HG02938 (cell line): ENCODE results near the gene LIPA.
"Not testable (repeated sequence)": the region's sequence is repeated elsewhere in the genome, so short reads cannot be mapped to it uniquely, and the experiment has no call there.

Source experiments
- ATAC-seq: cut with Tn5 transposase; IDR thresholded peaks from one replicate; pipeline ENCODE4 v1.9.1; 2021; ENCODE audit warnings: mild to moderate bottlenecking, moderate library complexity; ENCODE audit not compliant: unreplicated experiment

Gene LIPA

GRCh38 chr10:89251409-89252224, at the start of gene LIPA:
Gene LIPA, minus strand, starts transcription at chr10:89251775. Its CDS starts 4,127 bp downstream, at chr10:89247648.
- peak; percentile 93 for ATAC-seq

- peak; percentile 18 for ATAC-seq
Observed at GRCh38 chr10:89301232-89301631, 49.7 kb upstream of the LIPA start.

- ATAC-seq = no peak
Observed at GRCh38 chr10:89299031-89299430, 47.5 kb upstream of the LIPA start.

GRCh38 chr10:89297791-89298190, 46.2 kb upstream of the LIPA start:
- ATAC-seq = no peak

GRCh38 chr10:89297356-89297755, 45.8 kb upstream of the LIPA start:
- no peak for ATAC-seq

GRCh38 chr10:89296220-89296648, 44.7 kb upstream of the LIPA start:
- no peak for ATAC-seq

GRCh38 chr10:89295597-89295996, 44.0 kb upstream of the LIPA start:
- no peak for ATAC-seq

GRCh38 chr10:89294721-89295239, 43.2 kb upstream of the LIPA start:
- no peak for ATAC-seq

- not testable (repeated sequence) for ATAC-seq
Observed at GRCh38 chr10:89285303-89285702, 33.7 kb upstream of the LIPA start.

- ATAC-seq = not testable (repeated sequence)
Observed at GRCh38 chr10:89284711-89285110, 33.1 kb upstream of the LIPA start.

GRCh38 chr10:89283936-89284475, 32.4 kb upstream of the LIPA start:
- ATAC-seq = no peak

- no peak for ATAC-seq
Observed at GRCh38 chr10:89283025-89283935, 31.7 kb upstream of the LIPA start.

- no peak for ATAC-seq
Observed at GRCh38 chr10:89281606-89282395, 30.2 kb upstream of the LIPA start.

GRCh38 chr10:89280508-89280907, 28.9 kb upstream of the LIPA start:
- no peak for ATAC-seq

- no peak for ATAC-seq
Observed at GRCh38 chr10:89279421-89279869, 27.9 kb upstream of the LIPA start.

- no peak for ATAC-seq
Observed at GRCh38 chr10:89278900-89279392, 27.4 kb upstream of the LIPA start.

- no peak for ATAC-seq
Observed at GRCh38 chr10:89278034-89278535, 26.5 kb upstream of the LIPA start.

- no peak for ATAC-seq
Observed at GRCh38 chr10:89275383-89275782, 23.8 kb upstream of the LIPA start.

- ATAC-seq = no peak
Observed at GRCh38 chr10:89274928-89275327, 23.4 kb upstream of the LIPA start.

GRCh38 chr10:89273680-89274079, 22.1 kb upstream of the LIPA start:
- no peak for ATAC-seq
